ENCODE measurements around the gene CEP162. TPM values are rescaled to one million over a fixed set of nuclear protein-coding genes. Genes with fewer than 3 reads are reported as not detected.

CEP162 gene
- total and polyA plus RNA-seq, 8 donors, result 2.2 to 8.5 (median 4.9) TPM

GRCh38 chr6:84182001-84182400 lies 45.4 kb downstream of the CEP162 start:
- Histone ChIP-seq H3K36me3 (peaks cover 0 to 4% (median 0%) of the 10 kb centered on the region in 3 donors), H3K27ac (no peak overlapping the region), H3K4me1 (no peaks in the 10 kb centered on the region), H3K4me3 (no peak overlapping the region), H3K9me3 (no peaks in the 10 kb centered on the region), H3K27me3 (no peaks in the 10 kb centered on the region)
- intact Hi-C loops (cut with DNase I), result no loop called here
- TF ChIP-seq CTCF (IDR thresholded peaks at IDR 0.05), result no peak
- DNase-seq (no peak), FAIRE-seq (no peak), ATAC-seq (no peak)
- WGBS, 2 donors, result 81 to 98% methylated on average over 1 of the region's 1 CpG

- H3K9me3 ChIP-seq, result no peaks in the 10 kb centered on the region
- 93 to 95% methylated on average over 4 of the region's 4 CpGs for WGBS, 2 donors
- H3K4me3 ChIP-seq, result no peak overlapping the region
- FAIRE-seq (no peak), DNase-seq (no peak), ATAC-seq (no peak)
- no peak overlapping the region for H3K27ac ChIP-seq
- intact Hi-C loops (cut with DNase I), result no loop called here
- no peak for TF ChIP-seq CTCF (IDR thresholded peaks at IDR 0.05)
- no peaks in the 10 kb centered on the region for H3K27me3 ChIP-seq
- H3K36me3 ChIP-seq, result no peaks in the 10 kb centered on the region
- H3K4me1 ChIP-seq, result no peaks in the 10 kb centered on the region
These were observed 50.2 kb downstream of the CEP162 start for GRCh38 chr6:84177241-84177640.

GRCh38 chr6:84172574-84172973 lies 54.9 kb downstream of the CEP162 start:
- ATAC-seq (no peak), DNase-seq (no peak), FAIRE-seq (no peak)
- H3K27ac ChIP-seq, result no peak overlapping the region
- no peaks in the 10 kb centered on the region for H3K9me3 ChIP-seq
- H3K36me3 ChIP-seq, result no peaks in the 10 kb centered on the region
- no peak for TF ChIP-seq CTCF (IDR thresholded peaks at IDR 0.05)
- H3K4me1 ChIP-seq, result no peaks in the 10 kb centered on the region
- WGBS, 2 donors, result 92 to 100% methylated on average over 1 of the region's 1 CpG
- H3K4me3 ChIP-seq, result no peak overlapping the region
- no peaks in the 10 kb centered on the region for H3K27me3 ChIP-seq
- intact Hi-C loops (cut with DNase I), result no loop called here

GRCh38 chr6:84172080-84172479 lies 55.4 kb downstream of the CEP162 start:
- no peaks in the 10 kb centered on the region for H3K9me3 ChIP-seq
- FAIRE-seq (no peak), ATAC-seq (no peak), DNase-seq (no peak)
- no peak overlapping the region for H3K27ac ChIP-seq
- no peaks in the 10 kb centered on the region for H3K36me3 ChIP-seq
- H3K4me1 ChIP-seq, result no peaks in the 10 kb centered on the region
- no peak for TF ChIP-seq CTCF (IDR thresholded peaks at IDR 0.05)
- H3K27me3 ChIP-seq, result no peaks in the 10 kb centered on the region
- intact Hi-C loops (cut with DNase I), result no loop called here
- no peak overlapping the region for H3K4me3 ChIP-seq
- WGBS, 2 donors, result 92 to 100% methylated on average over 2 of the region's 2 CpGs

GRCh38 chr6:84167457-84167856 lies 60.0 kb downstream of the CEP162 start:
- WGBS, 2 donors, result 96 to 100% methylated on average over 1 of the region's 1 CpG
- DNase-seq (no peak), ATAC-seq (no peak), FAIRE-seq (no peak)
- Histone ChIP-seq H3K27ac (no peak overlapping the region), H3K4me1 (no peaks in the 10 kb centered on the region), H3K27me3 (no peaks in the 10 kb centered on the region), H3K36me3 (no peaks in the 10 kb centered on the region), H3K4me3 (no peak overlapping the region), H3K9me3 (no peaks in the 10 kb centered on the region)
- no peak for TF ChIP-seq CTCF (IDR thresholded peaks at IDR 0.05)
- intact Hi-C loops (cut with DNase I), result no loop called here
